Measurements from ENCODE around the gene SMPX.
"Not testable (repeated sequence)": the region's sequence is repeated elsewhere in the genome, so short reads cannot be mapped to it uniquely, and the experiment has no call there.

The SMPX gene

DNA sequence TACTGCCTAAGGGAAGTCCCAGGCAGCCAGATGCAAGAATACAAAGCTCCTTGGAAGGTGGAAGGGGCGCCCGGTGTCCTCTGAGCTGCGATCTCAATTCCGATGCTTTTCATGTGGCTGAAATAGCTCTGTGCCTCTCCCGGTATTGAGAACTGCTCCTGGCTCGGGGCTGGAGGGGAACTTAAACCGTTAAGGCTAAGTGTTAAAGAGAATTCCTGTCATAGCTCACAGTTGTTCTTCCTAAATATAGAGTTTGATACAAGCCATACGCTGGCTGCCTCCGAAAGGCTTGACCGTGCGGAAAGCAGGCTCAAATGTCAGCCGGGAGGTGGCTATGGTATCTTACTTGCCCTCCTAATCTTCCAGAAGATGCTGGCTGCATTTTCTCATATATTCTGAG lies at the start of gene SMPX:
TSS of gene SMPX (minus strand) at position 157 of the 400 bp plus-strand sequence. CDS start 3,826 bp downstream, outside the sequence.
- no peak for DNase-seq

DNA sequence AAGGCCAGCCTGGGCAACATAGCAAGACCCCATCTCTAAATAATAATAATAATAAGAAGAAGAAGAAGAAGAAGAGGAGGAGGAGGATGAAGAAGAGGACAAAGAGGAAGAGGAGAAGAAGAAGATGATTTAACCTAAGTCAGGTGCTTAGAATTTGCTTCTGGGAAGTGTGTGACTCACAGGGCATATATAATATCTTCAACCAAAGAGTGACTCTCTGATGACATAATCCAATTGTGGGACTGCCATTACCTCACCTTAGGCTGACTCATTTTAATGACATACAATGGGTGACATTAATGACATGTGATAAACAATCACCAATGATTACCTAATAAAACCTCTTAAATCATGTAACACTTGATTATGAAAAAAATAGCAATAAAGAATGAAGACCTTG lies 48.8 kb upstream of the SMPX start:
- no peak for DNase-seq

DNA sequence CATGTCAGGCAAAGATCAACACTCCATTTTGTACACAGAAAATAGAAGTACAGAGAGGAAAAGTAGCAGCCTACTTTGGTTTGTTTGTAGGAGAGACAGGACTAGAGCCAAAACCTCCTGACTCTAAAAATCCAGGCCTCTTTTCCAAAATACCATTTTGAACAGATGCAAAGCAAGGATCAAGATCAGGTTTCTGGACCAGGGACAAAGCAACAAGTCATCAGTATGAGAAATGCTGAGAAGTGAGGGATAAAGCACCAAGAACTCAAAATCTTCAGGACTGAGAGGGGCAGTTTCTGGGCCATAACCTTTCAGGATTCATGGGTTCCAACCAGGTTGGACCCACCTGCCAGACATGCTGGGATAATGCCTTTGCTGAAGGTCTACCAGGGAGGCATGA lies 44.9 kb upstream of the SMPX start:
- no peak for DNase-seq

DNA sequence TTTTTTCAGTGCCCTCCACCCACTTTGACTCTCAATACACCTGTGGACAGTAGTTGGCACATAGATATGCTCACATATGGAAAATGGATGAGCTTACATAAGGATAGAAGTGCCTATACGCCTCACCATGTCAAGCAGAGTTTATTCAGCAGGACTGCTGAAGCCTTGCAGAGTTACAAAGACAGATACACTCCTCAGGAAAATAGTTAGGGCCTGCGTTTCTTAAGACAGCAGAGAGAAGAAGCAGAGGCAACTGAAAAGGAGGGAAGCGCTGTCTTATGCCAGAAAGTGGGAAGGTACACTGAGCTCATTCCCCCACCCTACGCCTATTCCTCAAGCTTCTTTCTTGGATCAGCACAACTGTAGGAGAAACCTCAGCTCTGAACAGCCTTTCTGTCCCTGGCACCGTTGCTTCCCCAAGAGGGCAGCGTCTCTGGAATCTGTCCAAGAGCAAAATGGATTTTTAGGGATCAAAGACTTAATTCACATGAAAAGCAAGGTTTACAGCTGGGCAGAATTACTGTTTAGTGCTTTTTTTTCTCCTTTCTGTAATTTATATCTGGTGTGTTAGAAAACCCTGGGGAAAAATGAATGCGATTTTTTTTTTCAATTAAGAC lies 44.2 kb upstream of the SMPX start:
- no peak for DNase-seq

DNA sequence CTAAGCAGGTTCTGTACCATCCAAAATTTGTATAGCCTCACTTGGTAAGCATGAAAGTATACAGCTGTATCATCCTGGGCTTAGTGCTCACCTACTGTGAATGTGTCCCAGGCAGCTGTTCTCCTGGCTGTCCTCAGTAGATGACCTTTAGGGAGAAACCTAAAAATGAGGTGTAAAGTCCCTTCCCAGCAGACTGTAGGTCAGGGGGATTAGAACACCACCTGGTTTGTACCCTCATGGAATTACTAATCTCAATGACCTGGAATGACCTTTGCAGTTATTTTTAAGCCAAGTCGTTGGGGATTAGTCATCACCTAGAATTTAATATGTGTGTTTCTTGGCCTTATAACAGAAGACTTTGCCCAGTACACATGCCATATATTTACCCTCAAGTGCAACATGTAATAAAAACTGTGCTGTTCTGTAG lies 42.4 kb upstream of the SMPX start:
- DNase-seq, result no peak

DNA sequence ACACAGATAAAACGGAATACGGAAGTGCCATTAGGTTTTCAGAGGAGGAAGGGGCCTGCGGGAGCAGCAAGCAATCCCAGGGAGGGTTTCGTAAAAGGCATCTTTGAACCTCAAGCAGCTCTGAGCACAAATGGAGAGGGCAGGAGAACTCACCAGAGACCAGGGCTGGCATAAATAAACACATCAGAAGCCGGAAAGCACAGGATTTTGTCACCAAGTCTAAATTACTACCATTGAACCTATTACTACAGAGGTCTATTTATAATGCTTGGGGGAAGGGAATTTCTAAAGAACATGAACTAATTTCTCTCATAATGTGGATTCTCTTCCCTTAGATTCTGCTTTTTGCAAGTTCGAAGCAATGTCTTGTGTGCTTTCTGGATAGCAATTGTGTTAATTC lies 41.9 kb upstream of the SMPX start:
- DNase-seq, result no peak

DNA sequence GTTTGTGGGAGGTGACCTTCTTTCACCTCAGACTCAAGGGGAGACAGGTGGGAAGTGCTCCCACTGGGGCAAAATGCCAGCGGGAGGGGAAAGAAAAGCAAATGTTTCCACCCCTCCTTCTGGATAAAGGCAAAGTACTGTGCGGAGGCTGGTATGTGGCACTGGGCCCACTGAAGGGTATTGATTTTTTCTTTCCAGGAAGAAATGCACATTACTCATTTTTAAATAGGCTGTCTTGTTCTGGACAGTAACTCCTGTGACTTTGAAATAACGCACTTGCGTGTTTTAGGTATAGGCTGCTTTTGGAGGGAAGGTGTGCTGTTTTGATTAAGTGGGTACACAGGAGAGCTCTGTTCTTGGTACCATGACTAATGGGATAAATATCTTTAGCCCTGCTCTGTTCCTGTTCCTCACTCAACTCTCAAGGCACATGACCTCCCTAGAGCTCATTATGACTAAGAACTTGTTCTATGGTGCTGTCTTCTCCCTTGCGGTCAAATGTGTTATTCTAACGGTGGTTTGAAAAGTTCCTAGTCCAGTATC lies 40.8 kb upstream of the SMPX start:
- peak; percentile 85 for DNase-seq

DNA sequence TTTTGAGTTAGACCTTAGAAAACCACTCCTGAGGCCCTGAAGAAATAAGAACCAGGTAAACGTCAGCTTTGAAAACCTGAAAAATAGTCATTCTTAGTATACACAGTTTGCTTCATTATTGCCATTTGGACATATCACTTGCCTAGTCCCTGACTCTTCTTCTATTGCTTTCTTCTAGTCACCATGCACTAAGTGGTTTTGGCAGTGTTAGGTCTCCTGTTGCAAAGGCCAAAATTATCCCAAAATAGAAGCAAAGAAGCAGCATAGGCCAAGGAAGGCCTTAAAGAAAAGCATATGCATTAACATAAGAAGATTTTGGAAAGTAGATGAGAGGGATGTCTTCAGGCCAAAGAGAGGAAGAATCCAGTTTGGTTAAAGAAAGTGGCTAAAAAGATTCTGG lies 24.1 kb upstream of the SMPX start:
- no peak for DNase-seq

DNA sequence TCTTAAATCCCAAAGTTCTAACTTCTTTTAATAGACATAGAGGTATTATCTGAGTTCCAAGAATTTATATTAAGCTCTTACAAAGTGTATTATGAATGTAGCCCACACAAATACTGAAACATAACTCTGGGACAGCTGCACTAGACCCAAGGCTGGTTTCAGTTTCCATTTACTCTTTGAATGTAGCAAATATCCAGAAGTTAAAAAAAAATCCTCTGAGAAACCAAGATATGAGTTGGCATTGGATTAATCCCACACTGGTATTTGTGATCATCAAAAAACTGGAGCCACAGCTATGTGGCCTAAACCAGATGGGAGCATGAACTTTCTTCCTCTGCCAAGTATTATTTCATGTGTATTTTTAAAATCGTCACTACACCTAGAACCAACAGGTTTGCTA lies 23.6 kb upstream of the SMPX start:
- DNase-seq, result no peak

DNA sequence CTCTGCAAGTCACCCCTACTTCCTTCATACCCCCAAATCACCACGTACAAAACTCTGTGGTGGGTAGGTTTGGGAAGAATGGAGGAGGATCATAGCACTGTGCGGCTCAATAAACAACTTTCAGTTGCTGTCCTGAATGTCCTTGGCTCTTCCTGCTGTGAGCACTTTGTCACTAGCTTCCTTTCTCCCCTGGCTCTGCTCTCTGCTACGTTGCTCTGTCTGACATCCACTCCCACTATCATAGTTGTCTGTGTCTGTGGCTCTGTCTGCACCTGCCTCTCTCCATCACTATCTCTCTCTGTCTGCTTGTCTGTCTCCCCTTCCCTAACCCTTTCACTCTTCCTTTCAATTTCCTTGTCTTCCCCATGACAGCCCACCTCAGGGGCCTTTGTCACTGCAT lies 21.2 kb upstream of the SMPX start:
- no peak for DNase-seq

DNA sequence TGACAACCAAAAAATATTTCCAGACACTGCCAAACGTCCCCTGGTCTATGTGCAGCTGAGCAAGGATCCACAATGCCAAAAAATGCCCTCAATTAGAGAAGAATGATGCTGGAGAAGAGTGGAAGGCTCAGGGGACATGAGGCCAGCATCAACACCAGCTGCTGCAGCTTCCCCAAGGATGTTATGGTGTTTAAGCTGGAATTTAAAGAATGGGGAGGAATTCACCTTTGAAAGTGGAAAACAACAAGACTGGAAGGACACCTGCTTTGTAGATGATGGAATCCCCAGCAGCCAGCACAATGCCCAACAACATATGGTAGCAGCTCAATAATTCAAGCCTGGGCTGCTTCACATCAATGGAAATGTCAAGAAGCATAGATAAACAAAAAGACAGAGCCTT lies 20.3 kb upstream of the SMPX start:
- no peak for DNase-seq

DNA sequence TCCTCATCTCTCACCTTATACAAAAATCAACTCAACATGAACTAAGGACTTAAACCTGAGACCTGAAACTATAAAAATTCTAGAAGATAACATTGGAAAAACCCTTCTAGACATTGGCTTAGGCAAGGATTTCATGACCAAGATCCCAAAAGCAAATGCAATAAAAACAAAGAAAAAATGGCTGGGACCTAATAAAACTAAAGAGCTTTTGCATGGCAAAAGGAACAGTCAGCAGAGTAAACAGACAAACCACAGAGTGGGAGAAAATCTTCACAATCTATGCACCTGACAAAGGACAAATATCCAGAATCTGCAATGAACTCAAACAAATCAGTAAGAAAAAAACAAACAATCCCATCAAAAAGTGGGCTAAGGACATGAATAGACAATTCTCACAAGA lies 17.2 kb upstream of the SMPX start:
- not testable (repeated sequence) for DNase-seq

DNA sequence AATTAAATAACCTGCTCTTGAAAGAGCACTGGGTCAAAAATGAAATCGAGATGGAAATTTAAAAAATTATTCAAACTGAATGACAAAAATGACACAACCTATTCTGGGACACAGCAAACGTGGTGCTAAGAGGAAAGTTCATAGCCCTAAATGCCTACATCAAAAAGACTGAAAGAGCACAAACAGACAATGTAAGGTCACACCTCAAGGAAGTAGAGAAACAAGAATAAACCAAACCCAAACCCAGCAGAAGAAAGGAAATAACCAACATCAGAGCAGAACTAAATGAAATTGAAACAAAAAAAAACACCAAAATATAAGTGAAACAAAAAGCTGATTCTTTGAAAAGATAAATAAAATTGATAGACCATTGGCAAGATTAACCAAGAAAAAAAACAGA lies 15.1 kb upstream of the SMPX start:
- DNase-seq, result not testable (repeated sequence)

DNA sequence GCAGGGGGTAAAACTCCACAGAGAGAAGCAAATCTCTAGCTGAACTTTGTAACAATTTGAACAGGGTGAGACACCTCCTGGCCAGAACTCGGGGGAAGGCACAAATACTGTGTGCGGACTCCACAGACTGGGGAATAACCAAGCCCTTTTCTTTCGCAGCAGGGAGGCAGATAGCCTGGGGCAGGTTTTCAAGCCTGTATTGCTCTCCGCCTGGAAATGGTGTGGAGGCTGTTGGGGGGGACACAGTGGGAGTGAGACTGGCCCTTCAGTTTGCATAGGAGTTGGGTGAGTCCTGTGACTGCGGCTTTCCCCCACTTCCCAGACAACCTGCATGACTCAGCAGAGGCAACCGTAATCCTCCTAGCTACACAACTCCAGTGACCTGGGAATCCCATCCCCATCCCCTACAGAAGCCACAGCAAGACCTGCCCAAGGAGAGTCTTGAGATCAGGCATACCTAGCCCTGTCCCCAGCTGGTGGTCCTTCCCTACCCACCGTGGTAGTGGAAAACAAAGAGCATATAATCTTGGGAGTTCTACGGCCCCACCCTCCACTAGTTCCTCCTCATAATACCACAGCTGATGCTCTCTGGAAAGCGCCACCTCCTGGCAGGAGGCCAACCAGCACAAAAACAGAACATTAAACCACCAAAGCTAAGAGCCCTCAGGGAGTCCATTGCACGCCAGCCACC lies 12.9 kb upstream of the SMPX start:
- DNase-seq, result peak; percentile 33

DNA sequence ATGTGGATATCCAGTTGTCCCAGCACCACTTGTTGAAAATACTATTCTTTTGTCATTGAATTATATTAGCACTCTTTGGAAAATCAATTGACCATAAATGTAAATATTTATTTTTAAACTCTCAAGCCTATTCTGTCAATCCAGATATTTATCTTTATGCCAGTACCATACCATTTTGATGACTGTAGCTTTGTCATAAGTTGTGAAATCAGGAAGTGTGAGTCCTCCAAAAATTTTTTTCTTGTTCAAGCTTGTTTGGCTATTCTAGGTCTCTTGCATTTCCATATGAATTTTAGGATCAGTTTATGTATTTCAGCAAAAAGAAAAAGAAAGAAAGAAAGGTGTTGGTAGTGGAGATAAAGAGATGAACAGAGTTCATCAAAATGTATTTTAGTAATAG lies 8.2 kb upstream of the SMPX start:
- DNase-seq, result no peak

DNA sequence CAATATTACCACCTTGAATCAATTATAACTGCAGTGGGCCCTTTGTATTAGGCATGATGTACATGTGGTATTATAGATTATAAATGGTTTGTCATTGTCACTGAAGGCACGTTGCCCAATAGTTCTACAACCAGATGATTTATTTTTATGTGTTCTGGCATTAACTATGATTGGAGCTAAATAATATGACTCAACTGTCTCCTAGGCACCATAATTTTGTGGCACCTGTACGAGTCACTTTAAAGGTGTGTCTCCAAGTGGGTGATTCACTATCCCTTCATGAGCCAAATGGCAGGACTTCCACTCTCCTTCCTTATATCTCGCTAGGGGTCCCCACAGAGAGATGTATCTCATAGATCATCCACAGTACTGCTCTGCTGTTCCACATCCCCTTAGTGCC lies 6.1 kb upstream of the SMPX start:
- DNase-seq, result no peak

DNA sequence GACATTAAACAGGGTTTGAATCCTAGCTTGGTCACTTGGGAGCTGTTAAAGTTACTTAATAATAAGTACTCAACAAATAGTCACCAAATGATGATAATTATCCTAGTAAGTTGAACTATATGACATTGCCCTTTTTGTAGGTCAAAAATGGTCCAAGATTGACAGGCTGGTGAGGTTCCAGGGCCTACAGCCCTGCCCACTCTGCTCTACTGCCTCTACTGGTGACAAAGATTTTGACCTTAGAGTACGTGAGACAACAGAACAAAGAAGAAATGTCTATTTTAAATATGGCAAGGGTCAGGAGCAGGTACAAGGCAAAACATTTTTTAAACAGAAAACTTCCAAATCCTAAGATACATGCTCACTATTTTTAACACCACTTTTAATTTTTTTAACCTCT lies 572 bp upstream of the SMPX start:
- DNase-seq, result no peak

DNA sequence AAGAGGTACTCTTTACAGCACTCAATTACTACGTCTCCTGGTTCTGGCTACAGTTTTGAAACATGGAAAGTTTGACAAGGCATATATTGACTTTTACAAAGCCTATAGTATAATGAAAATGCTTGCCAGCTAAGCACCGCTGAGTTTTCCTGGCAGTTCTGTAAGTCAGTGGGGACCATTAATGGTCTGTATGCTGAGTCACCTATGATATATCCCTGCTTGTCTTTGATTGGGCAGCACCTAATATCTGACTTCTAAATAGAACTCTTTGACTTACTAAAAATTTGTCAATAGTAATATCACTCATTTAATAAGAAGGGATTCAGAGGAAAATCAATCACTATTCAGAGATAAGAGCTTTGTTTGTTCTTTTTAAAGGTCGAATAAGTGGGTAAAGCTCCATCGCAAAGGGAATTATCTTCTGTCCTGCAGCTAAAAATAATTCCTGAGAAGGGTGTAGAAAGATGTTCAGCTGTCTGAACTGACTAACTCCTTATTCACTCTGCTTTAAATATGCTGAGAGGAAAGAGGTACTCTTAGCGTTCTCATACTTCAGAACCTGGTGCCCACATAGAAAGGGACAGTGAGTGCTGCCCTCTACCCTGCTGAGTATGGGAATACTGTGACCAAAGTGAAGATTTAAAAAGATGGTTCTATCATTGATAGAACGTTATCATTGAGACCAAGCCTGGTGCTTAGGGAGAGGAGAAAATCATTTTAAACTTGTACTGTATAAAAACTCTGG lies 959 bp downstream of the SMPX start:
- DNase-seq, result no peak

DNA sequence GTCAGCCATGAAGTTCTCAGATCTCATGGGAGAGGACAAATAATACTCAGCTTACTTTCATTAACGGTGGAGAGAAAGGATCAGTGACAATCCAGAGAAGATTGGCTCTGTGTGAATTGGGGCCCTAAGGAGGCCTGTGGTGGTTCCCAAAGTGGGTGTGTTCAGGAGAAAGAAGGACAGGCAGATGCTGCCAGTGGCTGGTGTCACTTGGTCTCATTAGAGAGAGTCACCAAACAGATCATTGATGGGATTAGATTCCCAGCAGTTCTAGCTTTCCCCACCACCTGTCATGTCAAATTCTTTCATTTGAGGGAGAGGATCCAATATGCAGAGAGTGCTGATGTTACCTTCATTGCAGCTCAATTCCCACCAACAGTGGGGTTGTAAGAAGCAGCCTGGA lies 8.0 kb downstream of the SMPX start:
- DNase-seq, result no peak

DNA sequence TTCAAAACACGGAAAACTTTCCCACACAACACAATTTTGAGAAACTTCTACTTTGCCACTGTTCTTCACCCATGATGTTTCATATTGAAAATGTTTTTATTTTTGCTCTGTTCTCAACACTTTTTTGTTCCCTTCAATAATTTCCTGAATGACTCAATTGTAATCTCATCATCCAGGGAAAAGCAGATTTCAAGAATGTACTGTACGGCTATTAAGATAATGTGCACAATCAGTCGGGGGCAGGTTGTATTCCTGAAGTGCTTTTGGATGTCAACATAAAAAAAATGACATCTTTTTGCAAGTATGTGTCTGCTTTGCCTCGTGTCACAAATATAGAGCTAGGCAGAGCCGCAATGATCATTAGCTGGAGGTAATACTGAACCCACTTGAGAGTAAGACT lies 9.7 kb downstream of the SMPX start:
- no peak for DNase-seq

DNA sequence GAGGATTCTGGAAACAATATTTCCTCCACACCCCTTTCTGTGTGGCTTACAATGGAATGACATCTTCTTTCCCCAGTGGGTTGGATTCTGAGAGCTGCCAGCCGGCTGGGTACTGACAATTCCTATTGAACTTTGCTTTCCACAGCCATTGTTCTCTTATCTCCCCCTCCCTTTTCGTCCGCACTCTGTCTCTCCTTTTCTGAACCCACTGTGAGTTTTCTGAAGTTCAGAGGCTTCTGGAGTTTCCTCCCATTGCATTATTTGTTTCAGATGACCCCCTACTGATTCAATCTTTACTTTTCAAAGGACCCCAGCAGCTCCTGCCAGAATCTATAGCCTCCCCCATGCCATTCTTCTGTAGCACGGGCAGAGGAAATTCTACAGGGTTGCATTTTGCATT lies 10.4 kb downstream of the SMPX start:
- DNase-seq, result no peak

DNA sequence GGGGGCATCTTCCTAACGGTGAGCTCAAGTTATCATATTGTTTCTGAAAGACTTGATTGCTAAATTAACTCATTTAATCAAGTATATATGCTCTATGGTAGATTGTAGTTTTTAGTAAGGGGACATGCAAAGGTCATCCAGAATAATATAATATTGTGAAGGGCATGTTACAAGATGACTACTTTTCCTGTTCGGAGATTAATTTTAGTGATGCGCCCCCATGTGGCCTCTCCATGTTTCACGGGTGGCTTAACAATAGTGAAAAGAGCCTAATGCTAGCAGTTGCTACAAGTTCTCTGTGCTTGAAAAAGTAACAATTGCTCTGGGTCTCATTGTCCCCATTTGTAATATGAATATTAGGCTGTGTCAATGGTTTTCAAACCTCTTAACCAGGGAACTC lies 12.2 kb downstream of the SMPX start:
- peak; percentile 25 for DNase-seq

DNA sequence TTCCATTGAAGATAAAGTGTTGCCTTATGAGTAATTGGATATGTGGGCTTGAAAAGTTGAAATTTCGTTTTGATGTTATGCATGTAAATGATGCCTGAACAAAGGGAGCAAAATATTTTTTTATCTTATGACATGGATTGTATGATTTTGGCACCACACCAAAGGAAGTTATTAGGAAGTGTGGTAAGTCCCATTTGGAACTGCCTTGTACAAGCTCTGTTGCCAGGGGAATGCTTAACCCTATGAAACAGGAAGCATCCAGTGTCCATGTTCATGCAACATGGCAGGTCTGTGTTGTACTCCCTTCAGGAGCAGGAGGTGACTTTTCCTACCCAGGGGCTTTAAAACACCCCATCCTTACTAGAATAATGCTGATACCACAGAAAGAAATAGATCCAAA lies 13.2 kb downstream of the SMPX start:
- DNase-seq, result no peak

DNA sequence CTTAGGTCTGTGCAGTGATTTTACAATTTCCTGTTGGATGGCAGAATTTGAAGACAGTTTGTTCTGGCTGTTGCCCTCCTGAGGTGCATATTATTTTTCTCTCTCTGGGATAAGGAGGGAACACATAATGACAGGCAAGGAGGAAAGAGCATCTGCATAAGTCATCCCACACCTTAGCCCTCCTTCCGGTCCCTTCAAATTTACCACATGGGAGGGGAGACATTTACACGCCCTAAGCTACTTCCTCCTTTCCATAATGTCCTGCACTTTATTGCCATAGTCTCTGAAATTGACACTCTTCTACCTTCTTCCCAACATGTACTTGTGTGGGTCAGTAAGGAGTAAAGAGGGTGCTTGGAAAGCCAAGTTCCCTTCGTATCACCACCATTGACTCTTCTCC lies 13.9 kb downstream of the SMPX start:
- no peak for DNase-seq

All from NCI-H1092 treated with DMSO at 0.1 percent for 48 hours (cell line).